H1 (cell line): ENCODE measurements around the gene NRSN1. TPM values are rescaled to one million over a fixed set of nuclear protein-coding genes. Genes with fewer than 3 reads are reported as not detected.

ENCODE experiments used
- BCL11A ChIP-seq, 2 experiments: IDR thresholded peaks; one replicate each; pipeline ENCODE4 v1.6.1; 2011; ENCODE audit warnings: low read depth in 2 of 2, low read length in 2 of 2, mild to moderate bottlenecking in 2 of 2
- CEBPB ChIP-seq: IDR thresholded peaks from 2 replicates; pipeline ENCODE4 v1.6.1; 2012; ENCODE audit warnings: low read depth, low read length
- CHD7 ChIP-seq: fragments of 300-600 bp; sonication (generic); IDR thresholded peaks from 2 replicates; pipeline ENCODE4 v1.7.1; 2012; ENCODE audit warnings: low read length, moderate library complexity, mild to moderate bottlenecking, inconsistent platforms; ENCODE audit not compliant: insufficient replicate concordance
- CTCF ChIP-seq, 3 experiments: IDR thresholded peaks; 1 replicate in 2 of 3; 2 replicates in 1 of 3; pipeline versions ENCODE4 v1.5.1 to v1.6.1; 2011; ENCODE audit warnings: low read length in 3 of 3, mild to moderate bottlenecking in 3 of 3, inconsistent platforms in 2 of 3, low read depth in 1 of 3, moderate library complexity in 1 of 3; ENCODE audit not compliant: insufficient read depth in 1 of 3; ENCODE audit errors: control extremely low read depth in 1 of 3
- EZH2 ChIP-seq: fragments of 200-600 bp; sonication (generic); IDR thresholded peaks from 2 replicates; pipeline ENCODE4 v1.7.1; 2012; ENCODE audit warnings: low read depth, mild to moderate bottlenecking, moderate library complexity, low read length, inconsistent platforms; ENCODE audit not compliant: severe bottlenecking
- FOSL1 ChIP-seq: IDR thresholded peaks from 2 replicates; pipeline ENCODE4 v1.6.1; 2011; ENCODE audit warnings: mild to moderate bottlenecking, low read depth, low read length, moderate library complexity; ENCODE audit not compliant: insufficient read depth
- HDAC2 ChIP-seq, 2 experiments: fragments of 300-600 bp in 1 of 2; sonication (generic) in 1 of 2; IDR thresholded peaks; 2 replicates each; pipeline ENCODE4 v1.6.1; 2011 to 2012; ENCODE audit warnings: low read depth in 2 of 2, low read length in 2 of 2, mild to moderate bottlenecking in 2 of 2, moderate library complexity in 2 of 2, borderline replicate concordance in 1 of 2, inconsistent platforms in 1 of 2
- HDAC6 ChIP-seq: IDR thresholded peaks from one replicate; pipeline ENCODE4 v1.7.1; 2012; ENCODE audit warnings: low read depth, mild to moderate bottlenecking, inconsistent platforms, low read length, moderate library complexity
- RXRA ChIP-seq: IDR thresholded peaks from 2 replicates; pipeline ENCODE4 v1.6.1; 2011; ENCODE audit warnings: low read depth, mild to moderate bottlenecking, low read length, moderate library complexity; ENCODE audit not compliant: insufficient read depth
- polyA plus RNA-seq, 7 experiments: library from polyadenylated mRNA; depleted of rRNA in 3 of 7; stranded (reverse) in 5 of 7; unstranded in 2 of 7; fragments of >200 nt in 5 of 7; fragments of 200-250 nt in 2 of 7; gene quantifications; 1 replicate in 5 of 7; 2 replicates in 1 of 7; 4 replicates in 1 of 7; pipeline versions ENCODE4 v1.2.1 to v1.2.3, GENCODE V29; 2011 to 2013; ENCODE audit warnings: missing spikeins in 2 of 7, mixed read lengths in 2 of 7
- total RNA-seq: library from RNA; stranded (reverse); fragmentation: NEBNext Ultra II Directional; extraction: Animal tissue kit (Norgen Biotek cat#: 25700); gene quantifications from 2 replicates; pipeline ENCODE4 v1.2.1, GENCODE V29; 2021

Gene NRSN1
- total and polyA plus RNA-seq, 2 of the 8 experiments (the other 6 are each of a cell fraction or from before 2014, with no cell fraction given): 0.15 to 0.78 TPM

- TF ChIP-seq CHD7: no peak
- TF ChIP-seq RXRA: no peak
- TF ChIP-seq HDAC6: no peak
- TF ChIP-seq CEBPB: no peak
- TF ChIP-seq EZH2: no peak
- TF ChIP-seq FOSL1: no peak
- no peak for TF ChIP-seq CTCF (IDR thresholded peaks at IDR 0.05; ENCODE audit: control extremely low read depth in 1 of 3, insufficient read depth in 1 of 3, low read depth in 1 of 3, low read length in 3 of 3)
- TF ChIP-seq BCL11A (IDR thresholded peaks at IDR 0.05; ENCODE audit: low read depth in 2 of 2, low read length in 2 of 2): no peak
- TF ChIP-seq HDAC2 (IDR thresholded peaks at IDR 0.05; ENCODE audit: borderline replicate concordance in 1 of 2, low read depth in 2 of 2, low read length in 2 of 2): no peak
These were observed 15.6 kb upstream of the NRSN1 start (continued) for GRCh38 chr6:24110417-24110816.
